Hematopoietic multipotent progenitor cell treated with erythropoietin and hydrocortisone succinate and interleukin-3 and kit ligand, for 15 days (in vitro differentiated cells): ENCODE results near the gene TNFRSF17.
A peak's percentile ranks its signal among the peaks of the same experiment; 100 is the strongest.

Source experiments
- DNase-seq: peaks from one replicate; pipeline ENCODE4 v3.0.0-alpha.2; 2015; ENCODE audit warnings: low spot score

Gene TNFRSF17

DNA sequence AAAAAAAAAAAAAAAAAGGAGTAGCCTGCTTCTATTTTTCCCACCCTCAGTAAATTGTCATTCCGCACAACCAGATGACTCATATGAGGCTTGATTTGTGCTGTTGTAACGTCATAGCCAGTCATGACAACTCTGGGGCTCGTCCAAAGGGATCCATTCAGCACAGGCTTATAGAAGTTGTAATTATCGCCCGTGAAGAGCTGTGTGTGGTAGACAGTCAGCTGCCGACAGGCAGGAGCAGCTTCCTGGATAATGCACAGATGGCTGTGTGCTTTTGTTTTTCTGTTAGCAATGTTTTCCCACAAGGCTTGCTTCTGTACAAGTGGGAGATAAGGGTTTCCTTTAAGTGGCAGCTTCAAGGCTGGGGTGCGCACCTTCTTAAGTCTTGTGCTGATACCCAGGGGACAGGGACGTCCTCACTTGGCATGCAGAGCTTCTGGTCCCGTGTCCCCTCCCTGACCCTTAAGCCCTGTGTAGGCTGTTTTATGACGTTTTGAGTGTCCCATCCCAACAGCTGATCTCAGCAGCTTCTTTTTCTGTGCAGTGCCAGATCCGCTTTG is 37.5 kb downstream of the TNFRSF17 start:
- DNase-seq: no peak

DNA sequence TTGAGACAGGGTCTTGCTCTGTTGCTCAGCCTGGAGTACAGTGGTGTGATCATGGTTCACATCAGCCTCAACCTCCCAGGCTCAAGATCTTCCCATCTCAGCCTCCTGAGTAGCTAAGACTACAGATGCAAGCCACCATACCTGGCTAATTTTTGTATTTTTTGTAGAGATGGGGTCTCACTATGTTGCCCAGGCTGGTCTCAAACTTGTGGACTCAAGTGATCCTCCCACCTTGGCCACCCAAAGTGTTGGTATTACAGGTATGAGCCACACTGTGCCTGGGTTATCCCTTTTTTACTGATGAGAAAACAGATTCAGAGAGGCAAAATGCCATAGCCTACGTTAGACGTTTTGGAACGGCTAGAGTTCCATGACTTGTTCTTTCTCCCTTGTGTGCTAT is 41.6 kb downstream of the TNFRSF17 start:
- DNase-seq: no peak

DNA sequence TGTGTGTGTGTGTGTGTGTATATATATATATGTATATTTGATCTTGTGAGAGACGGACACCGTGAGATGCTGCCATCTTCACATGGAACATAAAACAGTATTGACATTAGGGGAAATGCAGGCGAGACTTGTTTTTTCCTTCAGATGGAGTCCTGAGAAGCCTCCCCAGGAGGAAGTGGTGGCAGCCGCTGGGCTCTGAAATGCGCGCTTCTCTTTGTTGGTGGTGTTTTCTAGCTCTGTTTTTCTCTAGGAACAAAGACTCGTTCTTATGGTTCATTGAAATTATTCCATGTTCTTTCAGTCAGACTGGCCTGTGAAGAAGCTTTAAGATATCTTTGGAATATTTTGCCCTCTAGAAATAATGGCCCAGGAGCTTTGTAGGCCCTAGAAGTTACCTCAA is 44.5 kb downstream of the TNFRSF17 start:
- no peak for DNase-seq

DNA sequence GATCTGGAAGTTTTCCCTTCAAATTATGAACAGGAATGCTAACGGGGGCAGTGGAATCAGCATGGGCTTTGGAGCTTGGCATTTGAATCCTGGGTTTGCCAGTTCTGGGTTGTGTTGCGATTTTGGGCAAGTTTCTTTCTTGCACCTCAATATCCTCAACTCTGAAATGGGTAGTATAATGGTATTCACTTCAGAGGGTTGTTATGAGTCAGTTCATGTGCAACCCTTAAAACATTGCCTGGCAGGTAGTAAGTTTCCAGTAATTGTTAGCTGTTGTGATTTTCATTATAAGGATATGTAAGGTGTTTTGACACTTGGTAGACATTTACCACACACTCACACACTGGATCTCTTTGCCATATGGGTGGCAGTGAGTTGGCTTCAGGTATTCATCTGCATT is 44.9 kb downstream of the TNFRSF17 start:
- DNase-seq: no peak

DNA sequence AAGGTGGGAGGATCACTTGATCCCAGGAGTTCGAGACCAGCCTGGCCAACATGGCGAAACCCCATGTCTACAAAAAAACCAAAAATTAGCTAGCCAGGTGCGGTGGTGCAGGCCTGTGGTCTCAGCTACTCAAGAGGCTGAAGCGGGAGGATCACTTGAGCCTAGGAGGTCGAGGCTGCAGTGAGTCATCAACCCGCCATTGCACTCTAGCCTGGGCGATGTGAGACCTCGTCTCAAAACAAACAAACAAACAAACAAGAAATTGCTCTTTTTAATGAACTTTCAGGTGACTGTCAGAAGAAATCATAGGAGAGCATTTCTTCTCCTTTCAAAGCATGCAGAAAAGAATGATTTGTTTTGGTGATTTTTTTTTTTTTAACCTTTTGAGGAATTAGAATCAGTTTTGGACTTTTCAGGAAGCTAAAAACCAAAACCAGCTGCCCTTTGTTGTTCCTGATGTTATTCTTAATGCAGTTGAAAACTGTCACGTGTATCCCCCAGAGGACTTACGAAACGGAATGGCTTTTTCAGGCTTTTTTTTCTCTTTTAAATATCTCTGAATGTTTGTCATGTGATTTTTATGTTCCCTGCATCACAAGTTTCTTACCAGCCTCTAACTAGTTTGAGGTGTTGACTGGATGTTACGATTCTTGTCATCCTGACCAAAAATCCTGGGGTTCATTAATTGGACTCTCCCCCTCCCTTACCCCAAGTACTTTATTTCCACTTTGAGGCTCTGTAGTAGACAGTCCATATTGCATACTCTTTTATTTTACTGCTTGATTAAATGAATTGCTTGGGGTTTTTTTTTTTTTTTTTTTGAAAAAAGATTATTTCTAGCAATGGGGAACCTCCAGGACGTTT is 45.6 kb downstream of the TNFRSF17 start:
- DNase-seq: no peak

DNA sequence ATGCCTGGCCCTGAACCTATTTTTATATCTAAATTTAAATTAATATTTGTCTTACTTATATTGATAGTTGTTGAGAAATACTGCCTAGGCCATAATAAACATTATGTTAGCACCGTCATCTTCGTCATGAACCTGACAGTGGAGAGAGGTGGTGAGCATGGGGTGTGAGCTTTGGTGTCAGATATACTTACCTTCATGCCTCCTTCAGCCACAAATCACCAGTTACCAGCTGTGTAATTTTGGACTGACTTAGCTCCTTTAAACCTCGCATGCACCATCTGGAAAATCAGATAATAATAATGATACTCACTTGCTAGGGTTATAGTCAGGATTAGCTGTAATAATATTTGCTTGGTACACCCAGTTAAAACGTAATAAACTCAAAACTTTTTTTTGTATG is 46.6 kb downstream of the TNFRSF17 start:
- DNase-seq: peak; percentile 73

DNA sequence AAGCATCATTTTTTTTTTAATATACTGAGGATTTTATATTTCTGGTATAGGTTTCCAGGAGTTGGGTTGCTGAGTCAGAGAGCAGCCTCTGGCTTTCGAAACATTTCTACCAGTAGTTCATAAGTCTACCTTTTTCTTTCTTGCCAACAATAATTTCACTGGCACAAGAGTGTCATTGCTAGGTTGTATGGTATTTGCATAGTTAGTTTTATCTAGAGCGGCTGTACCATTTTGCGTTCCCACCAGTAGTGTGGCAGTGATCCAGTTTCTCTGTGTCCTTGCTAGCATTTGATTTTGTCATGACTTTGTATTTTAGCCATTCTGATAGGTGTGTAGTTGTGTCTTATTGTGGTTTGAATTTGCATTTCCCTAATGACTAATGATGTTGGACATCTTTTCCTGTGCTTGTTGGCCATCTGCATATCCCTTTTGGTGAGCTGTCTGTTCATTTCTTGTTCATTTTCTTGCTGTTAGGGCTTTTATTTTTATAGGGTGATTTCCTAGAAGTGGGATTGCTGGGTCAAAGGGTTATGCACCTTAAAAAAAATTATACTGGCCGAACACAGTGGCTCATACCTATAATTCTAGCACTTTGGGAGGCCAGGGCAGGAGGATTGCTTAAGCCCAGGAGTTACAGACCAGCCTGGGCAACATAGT is 51.4 kb downstream of the TNFRSF17 start:
- no peak for DNase-seq

DNA sequence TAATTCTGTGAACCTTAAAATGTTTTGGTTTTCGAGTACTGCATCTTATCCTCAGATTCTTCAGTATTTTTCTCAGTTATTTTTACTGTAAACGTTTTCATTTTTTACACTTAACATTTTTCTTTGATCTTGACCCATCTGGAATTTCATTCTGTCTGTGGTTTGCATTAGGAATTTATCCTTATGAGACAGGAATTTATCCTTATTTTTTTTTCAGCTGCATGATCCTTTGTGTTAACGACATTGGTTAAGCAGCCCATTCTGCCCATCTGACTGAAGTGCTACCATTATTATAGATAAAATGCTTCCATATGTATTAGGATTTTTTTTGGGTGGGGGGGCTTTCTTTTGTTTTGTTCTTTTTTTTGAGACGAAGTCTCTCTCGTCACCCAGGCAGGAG is 52.5 kb downstream of the TNFRSF17 start:
- DNase-seq: no peak
